GM12801 (cell line): Measurements from ENCODE around the gene DCAF10.

Experiments
- TF ChIP-seq, protein P1 (sequence below): IDR thresholded peaks from one replicate; pipeline ENCODE4 v1.5.1; 2011; ENCODE audit warnings: control low read depth; ENCODE audit not compliant: insufficient read length; ENCODE audit errors: extremely low read depth

The DCAF10 gene

DNA sequence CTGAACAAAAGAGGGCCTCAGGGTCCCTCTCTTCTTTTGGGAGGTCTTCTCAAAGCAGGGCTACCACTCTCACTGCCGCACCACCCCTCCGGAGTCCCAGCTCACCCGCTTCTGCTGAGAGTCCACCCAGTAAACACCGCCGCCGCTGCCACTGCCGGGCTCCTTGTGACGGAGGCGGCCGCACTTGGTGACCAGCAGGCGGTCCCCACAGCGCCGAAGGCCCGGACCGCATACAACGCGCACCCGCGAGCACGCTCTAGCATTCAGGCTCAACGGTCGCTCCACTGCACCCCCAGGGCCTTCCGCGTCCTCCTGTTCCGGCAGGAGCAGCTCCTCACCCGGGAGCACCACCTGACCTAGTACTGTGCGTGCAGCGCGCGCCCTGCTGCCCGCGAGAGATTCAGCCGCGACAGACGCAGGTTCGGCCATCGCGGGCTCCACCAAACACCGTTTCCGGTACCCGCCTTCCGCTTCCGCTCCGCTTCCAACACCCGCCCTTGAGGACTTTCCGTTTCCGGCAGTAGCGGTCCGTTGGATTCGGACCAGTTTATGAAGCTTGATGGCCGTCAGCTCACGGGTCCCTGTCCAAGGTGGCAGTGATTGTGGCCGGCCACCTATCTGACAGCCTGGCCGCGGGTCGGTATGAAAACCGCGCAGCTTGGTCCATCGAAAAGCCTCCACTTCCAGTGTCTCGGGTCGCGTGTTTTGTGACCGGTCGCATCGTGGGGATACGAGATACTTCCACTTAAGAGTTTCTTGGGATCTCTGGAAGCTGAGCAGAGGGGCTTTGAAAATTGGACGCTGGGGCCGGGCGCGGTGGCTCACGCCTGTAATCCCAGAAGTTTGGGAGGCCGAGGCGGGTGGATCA is 15.7 kb upstream of the DCAF10 start, which contains the start of gene EXOSC3:
TSS of gene EXOSC3 (minus strand) at position 449 of the 868 bp plus-strand sequence. CDS start at position 429, 20 bp downstream.
- TF ChIP-seq, protein P1, sequence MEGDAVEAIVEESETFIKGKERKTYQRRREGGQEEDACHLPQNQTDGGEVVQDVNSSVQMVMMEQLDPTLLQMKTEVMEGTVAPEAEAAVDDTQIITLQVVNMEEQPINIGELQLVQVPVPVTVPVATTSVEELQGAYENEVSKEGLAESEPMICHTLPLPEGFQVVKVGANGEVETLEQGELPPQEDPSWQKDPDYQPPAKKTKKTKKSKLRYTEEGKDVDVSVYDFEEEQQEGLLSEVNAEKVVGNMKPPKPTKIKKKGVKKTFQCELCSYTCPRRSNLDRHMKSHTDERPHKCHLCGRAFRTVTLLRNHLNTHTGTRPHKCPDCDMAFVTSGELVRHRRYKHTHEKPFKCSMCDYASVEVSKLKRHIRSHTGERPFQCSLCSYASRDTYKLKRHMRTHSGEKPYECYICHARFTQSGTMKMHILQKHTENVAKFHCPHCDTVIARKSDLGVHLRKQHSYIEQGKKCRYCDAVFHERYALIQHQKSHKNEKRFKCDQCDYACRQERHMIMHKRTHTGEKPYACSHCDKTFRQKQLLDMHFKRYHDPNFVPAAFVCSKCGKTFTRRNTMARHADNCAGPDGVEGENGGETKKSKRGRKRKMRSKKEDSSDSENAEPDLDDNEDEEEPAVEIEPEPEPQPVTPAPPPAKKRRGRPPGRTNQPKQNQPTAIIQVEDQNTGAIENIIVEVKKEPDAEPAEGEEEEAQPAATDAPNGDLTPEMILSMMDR = no peak

GRCh38 chr9:37787059-37787458 is 13.5 kb upstream of the DCAF10 start:
- TF ChIP-seq, protein P1 = no peak

- TF ChIP-seq, protein P1 = no peak
These were observed 12.3 kb upstream of the DCAF10 start for GRCh38 chr9:37788332-37788731.

DNA sequence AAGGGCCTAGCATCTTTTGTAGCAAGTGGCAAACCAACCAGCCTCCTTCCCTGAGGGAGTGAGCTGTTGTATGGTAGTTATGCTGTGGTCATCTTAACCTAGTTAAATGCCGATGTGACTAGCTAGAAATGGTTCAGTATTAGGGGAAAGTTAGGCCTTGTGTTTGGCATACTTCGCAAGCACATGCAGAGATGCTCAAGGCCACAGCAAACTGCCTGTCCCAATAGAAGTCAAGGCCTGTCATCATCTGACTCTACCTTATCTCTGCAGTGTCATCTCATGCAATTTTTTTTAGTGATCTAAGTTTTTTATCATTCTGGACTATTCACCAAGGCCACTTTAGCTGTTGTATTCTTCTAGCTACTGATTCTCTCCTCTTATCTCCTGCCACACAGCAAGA is 10.5 kb upstream of the DCAF10 start:
- TF ChIP-seq, protein P1 = no peak

- TF ChIP-seq, protein P1 = no peak
These were observed 8.5 kb upstream of the DCAF10 start for GRCh38 chr9:37792122-37792521.

DNA sequence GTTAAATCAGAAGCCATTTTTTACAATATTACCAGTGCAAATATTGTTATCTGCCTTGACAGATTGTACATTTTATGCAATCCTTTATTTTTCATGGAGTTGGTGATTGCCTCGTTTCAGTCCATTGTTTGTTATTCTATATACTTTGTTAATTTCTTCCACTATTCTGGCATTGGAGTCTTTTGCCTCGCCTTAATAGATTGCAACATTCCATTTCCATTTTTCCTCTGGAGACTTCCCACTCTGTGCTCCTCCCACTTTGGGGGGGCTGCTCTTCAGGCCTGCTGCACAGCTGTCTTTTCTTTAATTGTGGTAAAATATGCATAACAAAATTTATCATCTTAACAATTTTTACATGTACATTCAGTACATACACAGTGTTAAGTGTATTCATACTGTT is 4.4 kb upstream of the DCAF10 start:
- TF ChIP-seq, protein P1 = no peak

GRCh38 chr9:37798677-37799076 is 1.9 kb upstream of the DCAF10 start:
- TF ChIP-seq, protein P1 = no peak
